Stimulated activated CD4-positive, alpha-beta T cell treated with anti-CD3 and anti-CD28 coated beads, Interleukin-4, amount 100 ng/mL, for 4 hours (primary cell): ENCODE data around the gene MTAP.

Experiments
- DNase-seq, 2 experiments: peaks; one replicate each; pipeline ENCODE4 v3.0.0-alpha.2; 2020

MTAP gene

GRCh38 chr9:21854119-21854518, 51.7 kb downstream of the MTAP start:
- no peak for DNase-seq

- DNase-seq = no peak
These were observed 52.2 kb downstream of the MTAP start for GRCh38 chr9:21854594-21854993.

- no peak for DNase-seq
These were observed 54.1 kb downstream of the MTAP start for GRCh38 chr9:21856301-21857094.

GRCh38 chr9:21862871-21863270, 60.4 kb downstream of the MTAP start:
- no peak for DNase-seq

- no peak for DNase-seq
These were observed 62.1 kb downstream of the MTAP start for GRCh38 chr9:21864505-21864904.

GRCh38 chr9:21866302-21866701, 63.9 kb downstream of the MTAP start:
- DNase-seq = no peak

GRCh38 chr9:21871256-21871975, 69.0 kb downstream of the MTAP start:
- DNase-seq = no peak

GRCh38 chr9:21872696-21873095, 70.3 kb downstream of the MTAP start:
- DNase-seq = no peak

- DNase-seq = no peak
These were observed 71.2 kb downstream of the MTAP start for GRCh38 chr9:21873540-21874221.

- DNase-seq = no peak
These were observed 73.5 kb downstream of the MTAP start for GRCh38 chr9:21875893-21876292.

GRCh38 chr9:21883642-21884041, 81.2 kb downstream of the MTAP start:
- no peak for DNase-seq

- no peak for DNase-seq
These were observed 87.2 kb downstream of the MTAP start for GRCh38 chr9:21889673-21890072.

- no peak for DNase-seq
These were observed 88.3 kb downstream of the MTAP start for GRCh38 chr9:21890696-21891095.

GRCh38 chr9:21901546-21901945, 99.1 kb downstream of the MTAP start:
- no peak for DNase-seq

- no peak for DNase-seq
These were observed 99.7 kb downstream of the MTAP start for GRCh38 chr9:21902136-21902535.

GRCh38 chr9:21903380-21903965, 101.0 kb downstream of the MTAP start:
- DNase-seq = no peak

GRCh38 chr9:21904371-21904770, 101.9 kb downstream of the MTAP start:
- DNase-seq = no peak

GRCh38 chr9:21904776-21905175, 102.3 kb downstream of the MTAP start:
- no peak for DNase-seq

- no peak for DNase-seq
These were observed 103.8 kb downstream of the MTAP start for GRCh38 chr9:21906213-21906612.

GRCh38 chr9:21906881-21907280, 104.4 kb downstream of the MTAP start:
- DNase-seq = no peak

GRCh38 chr9:21919377-21920362, 117.2 kb downstream of the MTAP start:
- DNase-seq = peak in 1 of 2 experiments; percentile 2

GRCh38 chr9:21923694-21924093, 121.3 kb downstream of the MTAP start:
- DNase-seq = no peak
